Activated CD4-positive, alpha-beta T cell treated with anti-CD3 and anti-CD28 coated beads, Interleukin-2, amount 50 U/mL, for 1 hour (primary cell): ENCODE data around the gene FAM114A1.
"Not testable (repeated sequence)": the region's sequence is repeated elsewhere in the genome, so short reads cannot be mapped to it uniquely, and the experiment has no call there.

Source experiments
- DNase-seq: peaks from one replicate; pipeline ENCODE4 v3.0.0-alpha.2; 2020

FAM114A1 gene

GRCh38 chr4:38979511-38980230 lies 112.1 kb downstream of the FAM114A1 start:
- DNase-seq, result no peak

- DNase-seq, result no peak
Observed at GRCh38 chr4:38980903-38981676, 113.5 kb downstream of the FAM114A1 start.

- no peak for DNase-seq
Observed at GRCh38 chr4:38982361-38983095, 114.9 kb downstream of the FAM114A1 start.

- no peak for DNase-seq
Observed at GRCh38 chr4:38983291-38983690, 115.7 kb downstream of the FAM114A1 start.

GRCh38 chr4:38983787-38984598 lies 116.4 kb downstream of the FAM114A1 start:
- no peak for DNase-seq

GRCh38 chr4:38985410-38986100 lies 117.9 kb downstream of the FAM114A1 start:
- DNase-seq, result no peak

- no peak for DNase-seq
Observed at GRCh38 chr4:38987491-38987890, 119.9 kb downstream of the FAM114A1 start.

- DNase-seq, result not testable (repeated sequence)
Observed at GRCh38 chr4:38988353-38988752, 120.7 kb downstream of the FAM114A1 start.

GRCh38 chr4:38989487-38989886 lies 121.9 kb downstream of the FAM114A1 start:
- DNase-seq, result no peak

- DNase-seq, result no peak
Observed at GRCh38 chr4:38990241-38990640, 122.6 kb downstream of the FAM114A1 start.

GRCh38 chr4:38993683-38994082 lies 126.1 kb downstream of the FAM114A1 start:
- no peak for DNase-seq

- DNase-seq, result no peak
Observed at GRCh38 chr4:38994135-38994534, 126.5 kb downstream of the FAM114A1 start.
